SJCRH30 (cell line): ENCODE results near the gene FAM227B. TPM values are rescaled to one million over a fixed set of nuclear protein-coding genes. Genes with fewer than 3 reads are reported as not detected.
"Not testable (repeated sequence)": the region's sequence is repeated elsewhere in the genome, so short reads cannot be mapped to it uniquely, and the experiment has no call there.

Source experiments
- DNase-seq, 2 experiments: peaks; one replicate each; pipeline ENCODE4 v3.0.0-alpha.2; 2015 to 2020
- H3K27ac ChIP-seq: fragments of 250-450 bp; sonication (Bioruptor Pico); 2 replicates; pipeline ENCODE4 v1.5.1; 2020; ENCODE audit warnings: mild to moderate bottlenecking, moderate library complexity
- H3K27me3 ChIP-seq: fragments of 250-450 bp; sonication (Bioruptor Pico); 2 replicates; pipeline ENCODE4 v1.5.1; 2020; ENCODE audit warnings: mild to moderate bottlenecking, moderate library complexity
- H3K36me3 ChIP-seq: fragments of 250-450 bp; sonication (Bioruptor Pico); 2 replicates; pipeline ENCODE4 v1.5.1; 2020; ENCODE audit warnings: mild to moderate bottlenecking, moderate library complexity
- H3K4me1 ChIP-seq: fragments of 250-450 bp; sonication (Bioruptor Pico); 2 replicates; pipeline ENCODE4 v1.5.1; 2020; ENCODE audit warnings: mild to moderate bottlenecking, moderate library complexity
- H3K4me3 ChIP-seq: fragments of 250-450 bp; sonication (Bioruptor Pico); 2 replicates; pipeline ENCODE4 v1.5.1; 2020; ENCODE audit warnings: mild to moderate bottlenecking, moderate library complexity
- H3K9me3 ChIP-seq: fragments of 250-450 bp; sonication (Bioruptor Pico); replicated peaks from 2 replicates; pipeline ENCODE4 v1.5.1; 2020; ENCODE audit warnings: mild to moderate bottlenecking, moderate library complexity
- total RNA-seq: library from RNA; depleted of rRNA; stranded (reverse); fragments of >200 nt; shearing (Covaris generic); gene quantifications from 2 replicates; pipeline ENCODE4 v1.2.3, GENCODE V29; 2014

FAM227B gene
- total RNA-seq, 1 experiment from 2014 or later = 9.7 TPM

DNA sequence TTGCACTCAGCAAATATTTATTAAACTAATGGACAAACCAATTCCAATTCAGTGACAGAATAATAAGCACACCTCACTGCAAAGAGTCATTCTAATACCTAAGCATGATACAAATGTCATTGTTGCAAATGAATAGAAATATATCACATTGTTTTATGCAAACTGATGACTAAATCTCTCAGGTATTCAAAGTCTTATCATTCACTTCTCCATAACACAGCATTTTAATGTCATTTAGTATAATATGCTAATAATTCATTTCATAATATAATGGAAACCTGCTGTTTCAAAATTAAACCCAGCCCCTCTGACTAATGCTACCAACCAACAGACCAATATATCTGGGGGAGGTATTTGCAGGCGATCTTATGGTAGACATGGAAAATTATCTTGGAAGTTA lies 125.8 kb downstream of the FAM227B start:
- H3K9me3 ChIP-seq = no peaks in the 10 kb centered on the region
- H3K27me3 ChIP-seq = no peaks in the 10 kb centered on the region
- no peaks in the 10 kb centered on the region for H3K4me1 ChIP-seq
- H3K27ac ChIP-seq = no peak overlapping the region
- no peak overlapping the region for H3K4me3 ChIP-seq
- DNase-seq = no peak
- H3K36me3 ChIP-seq = no peaks in the 10 kb centered on the region

DNA sequence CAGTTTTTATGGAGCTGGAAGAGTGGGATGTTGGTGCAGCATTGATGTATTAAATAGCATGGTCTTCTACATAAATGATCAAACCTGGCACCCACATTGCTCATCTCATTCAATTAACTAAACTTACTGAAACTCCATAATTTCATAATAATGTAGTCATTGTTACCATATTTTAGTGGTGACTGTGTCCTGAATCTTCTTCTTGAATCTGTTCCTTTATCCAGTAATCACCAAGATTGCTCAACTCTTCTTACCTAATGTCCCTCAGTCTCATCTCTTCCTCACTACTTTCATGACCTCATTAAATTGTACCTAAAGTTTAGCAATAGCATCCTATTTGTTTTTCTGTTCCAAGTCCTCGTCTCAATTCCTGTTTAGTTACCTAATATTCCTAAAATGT lies 127.8 kb downstream of the FAM227B start:
- Histone ChIP-seq H3K36me3 (no peaks in the 10 kb centered on the region), H3K27me3 (no peaks in the 10 kb centered on the region), H3K4me1 (no peaks in the 10 kb centered on the region)

DNA sequence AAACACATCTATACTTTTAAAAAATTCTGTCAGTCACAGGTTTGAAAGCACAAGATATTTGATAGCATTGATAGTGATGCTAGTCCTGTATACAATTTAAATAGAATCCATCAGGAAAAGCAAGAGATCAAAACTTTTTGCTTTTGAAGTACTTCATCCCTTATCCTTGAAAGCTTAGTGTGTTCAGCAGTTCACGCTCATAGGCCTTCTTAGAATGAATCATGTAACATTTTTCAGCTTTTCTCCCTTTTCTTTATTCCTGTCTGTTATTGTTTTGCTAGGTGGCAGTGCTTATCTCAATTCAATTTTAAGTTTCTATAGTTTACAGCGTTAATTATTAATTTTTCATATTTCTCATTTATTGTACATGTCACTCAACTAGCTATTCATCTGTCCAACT lies 128.5 kb downstream of the FAM227B start:
- DNase-seq = no peak
- no peaks in the 10 kb centered on the region for H3K9me3 ChIP-seq
- no peaks in the 10 kb centered on the region for H3K4me1 ChIP-seq
- H3K36me3 ChIP-seq = no peaks in the 10 kb centered on the region
- H3K4me3 ChIP-seq = no peak overlapping the region
- no peak overlapping the region for H3K27ac ChIP-seq
- no peaks in the 10 kb centered on the region for H3K27me3 ChIP-seq

More for the DNA sequence above, 127.8 kb downstream of the FAM227B start:
- H3K4me3 ChIP-seq = no peak overlapping the region
- no peaks in the 10 kb centered on the region for H3K9me3 ChIP-seq
- no peak overlapping the region for H3K27ac ChIP-seq
- no peak for DNase-seq

DNA sequence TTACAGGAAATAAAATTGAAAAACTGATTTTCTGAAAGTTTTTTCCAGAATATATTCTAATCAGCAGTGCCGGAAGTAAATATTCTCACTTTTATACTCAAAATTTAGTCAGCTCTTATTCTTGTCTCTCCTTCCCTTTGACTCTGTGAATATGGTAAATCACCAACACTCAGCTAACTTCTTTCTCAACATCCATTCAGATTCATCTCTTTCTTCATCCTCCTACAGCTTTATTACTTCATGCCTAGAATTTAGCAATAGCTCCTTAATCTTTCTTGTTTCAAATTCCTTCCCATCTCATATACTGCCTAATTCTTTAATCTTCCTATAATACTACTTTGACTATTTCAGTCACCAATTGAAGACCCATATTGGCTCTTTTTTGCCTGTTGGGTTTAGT lies 129.7 kb downstream of the FAM227B start:
- Histone ChIP-seq H3K9me3 (no peaks in the 10 kb centered on the region), H3K4me3 (no peak overlapping the region), H3K36me3 (no peaks in the 10 kb centered on the region), H3K4me1 (no peaks in the 10 kb centered on the region), H3K27me3 (no peaks in the 10 kb centered on the region), H3K27ac (no peak overlapping the region)
- DNase-seq = no peak

DNA sequence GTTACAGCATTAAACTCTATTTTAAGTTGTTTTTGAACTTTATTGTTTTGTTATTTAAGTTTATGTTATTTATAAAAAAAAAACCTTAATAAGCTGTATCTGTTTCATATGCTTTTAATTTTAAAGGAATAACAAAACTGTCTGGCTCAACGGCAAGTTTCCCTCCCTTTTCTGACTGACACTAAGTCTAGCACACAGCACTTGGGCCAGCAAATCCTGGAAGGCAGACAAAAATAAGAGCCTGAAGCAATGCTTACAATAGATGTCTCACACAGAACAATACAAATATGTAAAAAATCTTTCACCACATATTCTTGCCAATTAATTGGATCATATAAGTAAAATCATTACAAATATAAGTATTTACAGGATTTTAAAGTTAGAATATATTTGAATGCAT lies 135.2 kb downstream of the FAM227B start:
- not testable (repeated sequence) for H3K4me3 ChIP-seq, DNase-seq, H3K9me3 ChIP-seq, H3K4me1 ChIP-seq, H3K36me3 ChIP-seq, H3K27me3 ChIP-seq, H3K27ac ChIP-seq

DNA sequence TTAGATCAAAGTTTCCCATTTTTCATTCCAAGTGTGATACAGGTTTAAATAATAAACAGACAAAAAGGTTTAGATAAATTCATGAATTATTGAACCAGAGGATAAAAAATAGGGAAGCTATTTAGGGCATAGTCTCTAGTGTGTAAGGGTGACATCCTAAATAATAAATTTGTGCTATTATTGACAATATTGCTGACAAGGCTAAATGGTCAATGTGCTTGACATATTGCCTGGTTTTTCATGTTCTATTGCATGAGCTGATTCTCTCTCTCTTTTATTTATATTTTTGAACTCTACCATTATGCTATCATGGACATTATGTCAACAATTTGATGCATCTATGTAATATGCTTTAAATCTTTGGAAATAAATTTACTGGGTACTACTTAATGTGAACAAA lies 141.6 kb downstream of the FAM227B start:
- DNase-seq, H3K9me3 ChIP-seq, H3K27ac ChIP-seq, H3K4me1 ChIP-seq, H3K36me3 ChIP-seq, H3K4me3 ChIP-seq, H3K27me3 ChIP-seq: not testable (repeated sequence)

DNA sequence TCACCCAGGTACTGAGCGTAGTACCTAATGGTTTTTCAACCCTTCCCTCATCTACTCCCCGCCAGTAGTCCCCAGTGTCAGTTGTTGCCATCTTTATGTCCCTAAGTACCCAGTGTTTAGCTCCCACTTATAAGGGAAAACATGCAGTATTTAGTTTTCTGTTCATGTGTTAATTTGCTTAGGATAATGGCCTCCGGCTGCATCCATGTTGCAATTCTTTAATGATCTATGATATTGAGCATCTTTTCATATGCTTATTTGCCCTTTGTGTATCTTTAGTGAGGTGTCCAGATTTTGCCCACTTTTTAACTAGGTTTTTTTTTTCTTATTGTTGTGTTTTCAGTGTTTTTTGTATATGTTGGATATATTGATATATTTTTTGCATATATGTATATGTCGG lies 142.6 kb downstream of the FAM227B start:
- not testable (repeated sequence) for H3K4me1 ChIP-seq, H3K4me3 ChIP-seq, H3K27ac ChIP-seq, H3K9me3 ChIP-seq, H3K27me3 ChIP-seq, H3K36me3 ChIP-seq, DNase-seq

DNA sequence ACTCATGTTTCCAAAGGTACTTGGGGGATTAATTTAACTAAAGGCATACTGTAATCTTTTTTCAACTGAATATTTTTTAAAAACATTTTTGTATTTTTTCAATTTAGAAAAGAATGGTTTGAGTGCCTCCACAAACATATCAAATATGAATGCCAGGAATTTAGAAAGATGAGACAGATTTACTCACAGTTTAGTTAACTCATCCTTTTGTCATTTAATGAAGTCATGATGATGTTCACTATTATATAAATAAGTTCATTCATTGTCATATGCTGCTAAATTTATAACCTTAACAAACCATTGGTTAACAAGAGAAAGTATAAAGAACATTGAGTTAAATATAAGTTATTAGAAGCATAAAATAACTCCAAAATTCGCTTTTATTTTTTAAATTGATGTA lies 147.6 kb downstream of the FAM227B start:
- H3K9me3 ChIP-seq = no peaks in the 10 kb centered on the region
- H3K4me1 ChIP-seq = no peaks in the 10 kb centered on the region
- H3K4me3 ChIP-seq = no peak overlapping the region
- no peak overlapping the region for H3K27ac ChIP-seq
- no peak for DNase-seq
- peaks cover 17% of the 10 kb centered on the region for H3K36me3 ChIP-seq
- no peaks in the 10 kb centered on the region for H3K27me3 ChIP-seq

DNA sequence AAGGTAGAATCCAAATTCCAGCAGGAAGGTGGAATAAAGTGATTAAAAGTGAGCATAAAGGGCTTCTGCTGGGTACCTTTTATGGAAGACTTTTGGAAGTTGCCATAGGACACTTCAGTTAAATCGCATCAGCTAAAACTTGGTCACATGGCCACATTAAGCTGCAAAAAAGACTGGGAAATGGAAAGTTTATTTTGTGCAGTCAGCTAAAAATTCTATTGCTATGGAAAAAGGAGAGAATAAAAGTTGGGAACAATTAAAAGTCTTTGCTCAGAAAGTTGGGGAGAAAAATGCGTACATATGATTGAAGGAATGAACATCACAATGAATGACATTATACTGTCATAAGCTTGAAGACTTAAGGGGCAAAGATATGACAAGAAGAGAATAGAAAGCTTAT lies 148.3 kb downstream of the FAM227B start:
- H3K4me1 ChIP-seq = no peaks in the 10 kb centered on the region
- H3K27me3 ChIP-seq = no peaks in the 10 kb centered on the region
- H3K36me3 ChIP-seq = peaks cover 21% of the 10 kb centered on the region
- no peak overlapping the region for H3K4me3 ChIP-seq
- DNase-seq = no peak
- H3K9me3 ChIP-seq = no peaks in the 10 kb centered on the region
- no peak overlapping the region for H3K27ac ChIP-seq

DNA sequence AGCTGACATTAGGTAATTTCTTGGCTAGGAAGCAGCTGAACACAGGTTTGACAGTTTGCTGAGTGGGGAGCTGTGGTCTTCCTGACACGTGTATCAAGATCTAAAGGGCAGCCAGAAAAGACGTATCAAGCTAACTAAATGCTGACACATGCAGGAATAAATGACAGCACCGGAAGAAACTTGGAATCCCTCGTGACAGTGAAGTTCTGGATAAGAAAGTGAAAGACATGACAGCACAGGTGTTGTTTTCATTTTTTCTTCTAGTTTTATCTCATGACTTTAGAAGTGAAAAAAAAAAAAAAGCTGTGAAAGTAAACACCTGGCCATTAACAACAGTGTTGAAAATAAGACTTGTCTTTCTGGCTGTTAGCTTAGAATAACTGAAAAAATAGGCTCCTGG lies 148.9 kb downstream of the FAM227B start:
- DNase-seq = no peak
- no peaks in the 10 kb centered on the region for H3K4me1 ChIP-seq
- no peak overlapping the region for H3K27ac ChIP-seq
- no peaks in the 10 kb centered on the region for H3K9me3 ChIP-seq
- peaks cover 22% of the 10 kb centered on the region for H3K36me3 ChIP-seq
- H3K4me3 ChIP-seq = no peak overlapping the region
- no peaks in the 10 kb centered on the region for H3K27me3 ChIP-seq

DNA sequence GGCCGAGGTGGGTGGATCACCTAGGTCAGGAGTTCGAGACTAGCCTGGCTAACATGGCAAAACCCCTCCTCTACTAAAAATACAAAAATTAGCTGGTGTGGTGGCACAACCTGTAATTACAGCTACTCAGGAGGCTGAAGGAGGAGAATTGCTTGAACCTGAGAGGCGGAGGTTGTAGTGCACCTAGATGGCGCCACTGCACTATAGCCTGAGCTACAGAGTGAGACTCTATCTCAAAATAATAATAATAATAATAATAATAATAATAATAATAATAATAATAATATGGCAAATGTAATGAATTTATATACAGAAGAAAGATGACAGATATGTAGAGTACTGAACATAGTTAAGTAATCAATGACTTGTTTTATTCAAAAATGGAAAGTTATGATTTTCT lies 149.4 kb downstream of the FAM227B start:
- DNase-seq = peak; percentile 3 to 10
- H3K27me3 ChIP-seq, H3K27ac ChIP-seq, H3K4me3 ChIP-seq, H3K9me3 ChIP-seq, H3K4me1 ChIP-seq: not testable (repeated sequence)
- H3K36me3 ChIP-seq = peaks cover 25% of the 10 kb centered on the region

DNA sequence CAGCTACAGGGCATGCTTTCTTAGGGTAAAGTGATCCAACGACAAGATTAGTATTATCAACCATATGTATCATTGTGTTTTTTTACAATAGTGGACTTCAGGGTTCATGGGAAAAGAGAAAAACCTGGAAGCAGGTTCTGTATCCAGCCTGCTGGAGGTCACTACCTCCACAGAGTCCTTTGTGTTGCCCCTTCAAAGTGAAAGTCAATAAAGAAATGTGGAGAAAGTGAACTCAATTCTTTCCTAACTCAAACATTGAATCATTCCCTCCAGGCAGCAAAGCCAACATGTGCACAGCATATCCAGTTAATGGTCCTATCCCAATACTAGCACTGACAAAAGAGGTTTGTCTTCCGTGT lies 152.2 kb downstream of the FAM227B start:
- no peaks in the 10 kb centered on the region for H3K4me1 ChIP-seq
- H3K4me3 ChIP-seq = no peak overlapping the region
- H3K9me3 ChIP-seq = no peaks in the 10 kb centered on the region
- no peak overlapping the region for H3K27ac ChIP-seq
- H3K27me3 ChIP-seq = no peaks in the 10 kb centered on the region
- peaks cover 36% of the 10 kb centered on the region for H3K36me3 ChIP-seq
- peak in 1 of 2 experiments; percentile 7 for DNase-seq

DNA sequence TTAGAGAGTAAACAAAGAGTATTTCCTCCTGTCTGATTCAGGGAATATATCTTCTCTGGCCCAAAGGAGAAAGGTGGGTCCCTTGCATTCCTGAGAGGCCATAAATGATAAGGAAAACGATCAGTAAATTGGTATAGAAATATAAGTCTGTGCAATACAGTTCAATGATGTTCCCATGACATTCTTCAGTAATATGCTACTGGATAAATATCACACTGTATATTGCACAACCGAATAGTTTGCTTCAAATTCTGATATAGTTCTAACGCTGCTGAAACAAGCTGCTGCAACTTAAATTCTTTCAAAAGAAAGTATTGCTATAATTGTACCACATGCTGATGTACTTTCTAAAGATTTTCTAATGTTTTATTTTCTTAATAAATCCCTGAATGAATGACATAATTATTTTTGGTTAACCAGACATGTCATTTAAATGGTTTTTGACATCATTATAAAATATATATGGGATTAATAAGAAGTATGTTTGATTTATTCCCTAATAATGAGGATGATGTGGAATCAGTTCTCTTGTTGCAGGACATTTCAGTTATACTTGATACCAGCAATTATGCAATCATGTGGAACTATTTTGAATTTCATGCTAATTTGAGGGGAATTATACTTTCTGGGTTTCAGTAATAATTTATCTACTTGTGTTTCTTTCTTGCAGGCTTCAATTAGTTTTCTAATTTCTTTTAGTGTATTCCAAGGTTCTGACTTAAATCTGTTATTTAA lies 152.7 kb downstream of the FAM227B start:
- no peaks in the 10 kb centered on the region for H3K27me3 ChIP-seq
- no peak overlapping the region for H3K4me3 ChIP-seq
- no peak for DNase-seq
- no peaks in the 10 kb centered on the region for H3K4me1 ChIP-seq
- H3K36me3 ChIP-seq = peaks cover 36% of the 10 kb centered on the region
- no peak overlapping the region for H3K27ac ChIP-seq
- no peaks in the 10 kb centered on the region for H3K9me3 ChIP-seq

DNA sequence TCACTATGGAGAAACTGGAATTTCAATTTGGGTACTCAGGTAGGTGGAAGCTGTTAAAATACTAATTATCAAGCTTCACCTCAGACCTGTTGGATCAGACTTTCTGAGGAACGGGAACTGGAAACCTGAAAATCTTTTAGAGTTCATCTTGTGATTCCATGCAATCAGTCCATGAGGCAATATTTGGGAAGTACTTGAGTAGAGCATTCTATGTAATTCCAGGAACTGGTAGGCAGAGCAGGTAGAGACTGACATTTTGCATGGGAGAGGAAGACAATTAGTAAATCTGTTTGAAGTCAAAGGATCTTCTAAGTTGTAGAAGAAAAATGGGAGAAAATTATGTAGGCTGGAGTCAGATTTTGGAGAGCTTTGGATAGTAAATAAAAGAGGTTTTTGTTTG lies 154.5 kb downstream of the FAM227B start:
- Histone ChIP-seq H3K27me3 (no peaks in the 10 kb centered on the region), H3K27ac (no peak overlapping the region), H3K4me3 (no peak overlapping the region), H3K36me3 (peaks cover 35% of the 10 kb centered on the region), H3K4me1 (no peaks in the 10 kb centered on the region), H3K9me3 (no peaks in the 10 kb centered on the region)
- no peak for DNase-seq

DNA sequence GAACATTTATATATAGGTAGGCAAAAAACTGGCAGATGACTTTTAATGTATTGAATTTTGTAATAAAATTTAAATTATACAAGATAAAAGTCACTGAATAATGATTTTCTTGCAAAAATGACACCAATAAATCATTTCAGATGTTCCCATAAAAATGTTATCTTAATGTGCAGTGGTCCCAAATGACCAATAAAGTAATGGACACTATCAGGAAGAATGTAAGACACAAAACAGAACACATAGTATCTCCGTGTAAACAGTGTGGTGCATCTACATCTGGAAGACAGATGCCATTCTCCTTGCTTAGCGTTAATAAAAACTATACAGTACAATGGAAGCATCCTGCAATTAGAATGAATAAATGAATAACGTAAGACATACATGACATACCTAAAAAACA lies 156.1 kb downstream of the FAM227B start:
- no peaks in the 10 kb centered on the region for H3K4me1 ChIP-seq
- no peak overlapping the region for H3K27ac ChIP-seq
- H3K4me3 ChIP-seq = no peak overlapping the region
- no peak for DNase-seq
- no peaks in the 10 kb centered on the region for H3K9me3 ChIP-seq
- peaks cover 38% of the 10 kb centered on the region for H3K36me3 ChIP-seq
- no peaks in the 10 kb centered on the region for H3K27me3 ChIP-seq

DNA sequence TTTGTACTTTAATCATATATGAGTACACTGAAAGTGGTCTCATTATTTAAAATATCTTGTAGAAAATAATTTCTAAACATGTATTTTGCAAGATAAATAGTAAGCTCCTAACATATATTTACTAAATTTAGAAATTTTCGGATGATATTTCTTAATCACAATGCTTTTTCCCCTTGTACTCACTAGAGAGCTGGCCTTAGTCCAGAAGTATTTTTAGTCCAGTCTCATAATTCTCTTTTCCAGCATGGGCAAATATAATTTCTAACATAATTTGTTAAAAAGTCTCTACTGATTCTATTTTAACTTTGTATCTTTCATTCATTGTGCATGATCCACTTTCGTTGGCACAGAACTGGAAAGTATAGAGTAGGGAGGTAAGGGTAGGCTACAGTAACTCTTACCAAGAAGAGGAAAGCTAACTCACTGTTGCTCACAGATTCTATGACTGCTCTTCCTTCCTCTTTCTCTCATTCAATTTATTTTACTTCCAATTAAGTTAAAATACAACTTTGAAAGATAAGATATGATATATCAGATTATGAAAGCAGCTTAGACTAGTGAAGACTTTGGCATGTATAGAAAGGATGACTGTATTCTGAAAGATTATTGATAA lies 158.3 kb downstream of the FAM227B start:
- Histone ChIP-seq H3K4me1 (no peaks in the 10 kb centered on the region), H3K4me3 (no peak overlapping the region), H3K36me3 (peaks cover 32% of the 10 kb centered on the region), H3K27ac (no peak overlapping the region), H3K9me3 (no peaks in the 10 kb centered on the region), H3K27me3 (no peaks in the 10 kb centered on the region)
- DNase-seq = no peak
